ENCODE data around the gene PAQR7. TPM values are rescaled to one million over a fixed set of nuclear protein-coding genes. Genes with fewer than 3 reads are reported as not detected.

The PAQR7 gene
- total RNA-seq, 2 donors from 2014 or later: 2.5 to 3.4 TPM

- H3K27me3 ChIP-seq: no peaks in the 10 kb centered on the region
- H3K9me3 ChIP-seq: no peaks in the 10 kb centered on the region
- H3K9ac ChIP-seq (ENCODE audit: low read depth in 2 of 2, low read length in 2 of 2): no peak overlapping the region
- H3K4me1 ChIP-seq: peaks cover 3% of the 10 kb centered on the region
- DNase-seq: no peak
- no peaks in the 10 kb centered on the region for H3K36me3 ChIP-seq
- intact Hi-C loops (cut with DNase I): no loop called here
- no peak overlapping the region for H3K27ac ChIP-seq
- H3K4me3 ChIP-seq: no peak overlapping the region
- no peak for TF ChIP-seq CTCF (IDR thresholded peaks at IDR 0.05)
Measured at GRCh38 chr1:25917996-25918395, 42.5 kb upstream of the PAQR7 start.

GRCh38 chr1:25916460-25916859, 41.0 kb upstream of the PAQR7 start:
- no peak for TF ChIP-seq CTCF (IDR thresholded peaks at IDR 0.05)
- no peaks in the 10 kb centered on the region for H3K36me3 ChIP-seq
- H3K27ac ChIP-seq: no peak overlapping the region
- no peak for DNase-seq
- H3K27me3 ChIP-seq: no peaks in the 10 kb centered on the region
- intact Hi-C loops (cut with DNase I): no loop called here
- H3K4me3 ChIP-seq: no peak overlapping the region
- no peaks in the 10 kb centered on the region for H3K4me1 ChIP-seq
- H3K9me3 ChIP-seq: no peaks in the 10 kb centered on the region
- H3K9ac ChIP-seq (ENCODE audit: low read depth in 2 of 2, low read length in 2 of 2): no peak overlapping the region

- H3K4me1 ChIP-seq: no peaks in the 10 kb centered on the region
- intact Hi-C loops (cut with DNase I): no loop called here
- H3K9ac ChIP-seq (ENCODE audit: low read depth in 2 of 2, low read length in 2 of 2): no peak overlapping the region
- no peak overlapping the region for H3K4me3 ChIP-seq
- no peaks in the 10 kb centered on the region for H3K9me3 ChIP-seq
- no peak for DNase-seq
- no peak overlapping the region for H3K27ac ChIP-seq
- no peaks in the 10 kb centered on the region for H3K27me3 ChIP-seq
- TF ChIP-seq CTCF (IDR thresholded peaks at IDR 0.05): no peak
- no peaks in the 10 kb centered on the region for H3K36me3 ChIP-seq
Measured at GRCh38 chr1:25914074-25914995, 38.8 kb upstream of the PAQR7 start.

- Histone ChIP-seq H3K4me1 (no peaks in the 10 kb centered on the region), H3K9ac (ENCODE audit: low read depth in 2 of 2, low read length in 2 of 2) (no peak overlapping the region), H3K27me3 (no peaks in the 10 kb centered on the region), H3K9me3 (no peaks in the 10 kb centered on the region), H3K36me3 (no peaks in the 10 kb centered on the region), H3K27ac (no peak overlapping the region), H3K4me3 (no peak overlapping the region)
- no peak for DNase-seq
- TF ChIP-seq CTCF (IDR thresholded peaks at IDR 0.05): no peak
- intact Hi-C loops (cut with DNase I): no loop called here
Measured at GRCh38 chr1:25913206-25913605, 37.7 kb upstream of the PAQR7 start.

GRCh38 chr1:25912076-25912831, 36.7 kb upstream of the PAQR7 start:
- H3K27me3 ChIP-seq: no peaks in the 10 kb centered on the region
- H3K27ac ChIP-seq: no peak overlapping the region
- no peak overlapping the region for H3K4me3 ChIP-seq
- H3K4me1 ChIP-seq: no peaks in the 10 kb centered on the region
- no peaks in the 10 kb centered on the region for H3K9me3 ChIP-seq
- intact Hi-C loops (cut with DNase I): no loop called here
- no peak for DNase-seq
- H3K36me3 ChIP-seq: no peaks in the 10 kb centered on the region
- H3K9ac ChIP-seq (ENCODE audit: low read depth in 2 of 2, low read length in 2 of 2): no peak overlapping the region
- no peak for TF ChIP-seq CTCF (IDR thresholded peaks at IDR 0.05)

All from colonic mucosa (tissue), 4 donors.